ENCODE measurements around the gene CD300C.

Gene CD300C

GRCh38 chr17:74513987-74514631 lies 31.8 kb downstream of the CD300C start (continued):
- TF ChIP-seq, protein P1, sequence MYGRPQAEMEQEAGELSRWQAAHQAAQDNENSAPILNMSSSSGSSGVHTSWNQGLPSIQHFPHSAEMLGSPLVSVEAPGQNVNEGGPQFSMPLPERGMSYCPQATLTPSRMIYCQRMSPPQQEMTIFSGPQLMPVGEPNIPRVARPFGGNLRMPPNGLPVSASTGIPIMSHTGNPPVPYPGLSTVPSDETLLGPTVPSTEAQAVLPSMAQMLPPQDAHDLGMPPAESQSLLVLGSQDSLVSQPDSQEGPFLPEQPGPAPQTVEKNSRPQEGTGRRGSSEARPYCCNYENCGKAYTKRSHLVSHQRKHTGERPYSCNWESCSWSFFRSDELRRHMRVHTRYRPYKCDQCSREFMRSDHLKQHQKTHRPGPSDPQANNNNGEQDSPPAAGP (tag by site-specific recombination; IDR thresholded peaks at IDR 0.05), result peak; percentile 99
- TF ChIP-seq ZNF785 (tag by site-specific recombination; IDR thresholded peaks at IDR 0.05), result peak; percentile 99
- peak; percentile 46; the same call in 1 of the 2 replicates for TF ChIP-seq ZNF16 (tag by site-specific recombination; IDR thresholded peaks at IDR 0.05; ENCODE audit: low read depth)
- TF ChIP-seq ZNF830 (tag by site-specific recombination; IDR thresholded peaks at IDR 0.05; ENCODE audit: low read depth), result no peak
- TF ChIP-seq ZNF292 (tag by site-specific recombination; IDR thresholded peaks at IDR 0.05; ENCODE audit: borderline replicate concordance, low read depth), result peak; percentile 82
- TF ChIP-seq, protein P2, sequence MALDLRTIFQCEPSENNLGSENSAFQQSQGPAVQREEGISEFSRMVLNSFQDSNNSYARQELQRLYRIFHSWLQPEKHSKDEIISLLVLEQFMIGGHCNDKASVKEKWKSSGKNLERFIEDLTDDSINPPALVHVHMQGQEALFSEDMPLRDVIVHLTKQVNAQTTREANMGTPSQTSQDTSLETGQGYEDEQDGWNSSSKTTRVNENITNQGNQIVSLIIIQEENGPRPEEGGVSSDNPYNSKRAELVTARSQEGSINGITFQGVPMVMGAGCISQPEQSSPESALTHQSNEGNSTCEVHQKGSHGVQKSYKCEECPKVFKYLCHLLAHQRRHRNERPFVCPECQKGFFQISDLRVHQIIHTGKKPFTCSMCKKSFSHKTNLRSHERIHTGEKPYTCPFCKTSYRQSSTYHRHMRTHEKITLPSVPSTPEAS (tag by site-specific recombination; IDR thresholded peaks at IDR 0.05), result peak; percentile 79
- TF ChIP-seq ATF2 (tag by site-specific recombination; IDR thresholded peaks at IDR 0.05; ENCODE audit: low read depth), result peak; percentile 100
- no peak for TF ChIP-seq HOXA7 (CRISPR knock-in tag; IDR thresholded peaks at IDR 0.05; ENCODE audit: borderline replicate concordance)
- TF ChIP-seq ZNF302 (tag by site-specific recombination; IDR thresholded peaks at IDR 0.05; ENCODE audit: low read depth), result 0 out of 2 replicates have a peak, but pooled peaks have one; percentile 9
- TF ChIP-seq KLF10 (tag by site-specific recombination; IDR thresholded peaks at IDR 0.05), result no peak; the same call in 1 of the 2 replicates
- peak; percentile 84 for TF ChIP-seq KLF1 (tag by site-specific recombination; IDR thresholded peaks at IDR 0.05)
- peak; percentile 43 for TF ChIP-seq BCL6B (tag by site-specific recombination; IDR thresholded peaks at IDR 0.05)
- TF ChIP-seq ZNF398 (tag by site-specific recombination; IDR thresholded peaks at IDR 0.05), result peak; percentile 66
- TF ChIP-seq ZFHX2 (tag by site-specific recombination; conservative IDR thresholded peaks at IDR 0.05), result peak; percentile 34
- peak; percentile 98 for TF ChIP-seq SALL2 (tag by site-specific recombination; IDR thresholded peaks at IDR 0.05; ENCODE audit: borderline replicate concordance)
- peak; percentile 64; the same call in 1 of the 2 replicates for TF ChIP-seq ZNF664 (tag by site-specific recombination; IDR thresholded peaks at IDR 0.05)
- TF ChIP-seq ZNF596 (tag by site-specific recombination; IDR thresholded peaks at IDR 0.05), result no peak
- no peak for TF ChIP-seq ZNF202 (tag by site-specific recombination; IDR thresholded peaks at IDR 0.05; ENCODE audit: borderline replicate concordance)
- TF ChIP-seq ZNF48 (tag by site-specific recombination; IDR thresholded peaks at IDR 0.05), result no peak
- no peak for TF ChIP-seq ZNF624 (tag by site-specific recombination; IDR thresholded peaks at IDR 0.05)
- no peak for TF ChIP-seq ZFP3 (tag by site-specific recombination; IDR thresholded peaks at IDR 0.05; ENCODE audit: low read depth)
- no peak for TF ChIP-seq ZIC2 (tag by site-specific recombination; IDR thresholded peaks at IDR 0.05)
- no peak for TF ChIP-seq ZNF561 (tag by site-specific recombination; IDR thresholded peaks at IDR 0.05; ENCODE audit: borderline replicate concordance)
- peak; percentile 96 for TF ChIP-seq KLF7 (tag by site-specific recombination; IDR thresholded peaks at IDR 0.05; ENCODE audit: borderline replicate concordance)
- TF ChIP-seq ZNF324 (tag by site-specific recombination; IDR thresholded peaks at IDR 0.05), result peak; percentile 100
- no peak; the same call in 1 of the 2 replicates for TF ChIP-seq ZNF433 (tag by site-specific recombination; IDR thresholded peaks at IDR 0.05; ENCODE audit: low read depth)
- peak; percentile 72; the same call in 1 of the 2 replicates for TF ChIP-seq ZNF701 (tag by site-specific recombination; IDR thresholded peaks at IDR 0.05)
- peak; percentile 87 for TF ChIP-seq ZNF248 (tag by site-specific recombination; IDR thresholded peaks at IDR 0.05)
- 0 out of 2 replicates have a peak, but pooled peaks have one; percentile 8 for TF ChIP-seq ZNF121 (tag by site-specific recombination; IDR thresholded peaks at IDR 0.05)
- TF ChIP-seq ZNF558 (tag by site-specific recombination; IDR thresholded peaks at IDR 0.05), result peak; percentile 82
- 0 out of 2 replicates have a peak, but pooled peaks have one; percentile 75 for TF ChIP-seq ZNF311 (tag by site-specific recombination; IDR thresholded peaks at IDR 0.05; ENCODE audit: borderline replicate concordance)
- TF ChIP-seq ZNF23 (tag by site-specific recombination; IDR thresholded peaks at IDR 0.05; ENCODE audit: borderline replicate concordance), result peak; percentile 61; the same call in 1 of the 2 replicates
- TF ChIP-seq ZNF184 (tag by site-specific recombination; IDR thresholded peaks at IDR 0.05), result peak; percentile 49; the same call in 1 of the 2 replicates
- TF ChIP-seq ZNF623 (tag by site-specific recombination; IDR thresholded peaks at IDR 0.05), result peak; percentile 81
